ENCODE measurements around the gene TBL3. TPM values are rescaled to one million over a fixed set of nuclear protein-coding genes. Genes with fewer than 3 reads are reported as not detected.
A peak's percentile ranks its signal among the peaks of the same experiment; 100 is the strongest.

The TBL3 gene
- total and polyA plus RNA-seq, 9 of the 15 experiments (the other 6 are each of a cell fraction or from before 2014, with no cell fraction given): 0.97 to 117 (median 24.5) TPM

DNA sequence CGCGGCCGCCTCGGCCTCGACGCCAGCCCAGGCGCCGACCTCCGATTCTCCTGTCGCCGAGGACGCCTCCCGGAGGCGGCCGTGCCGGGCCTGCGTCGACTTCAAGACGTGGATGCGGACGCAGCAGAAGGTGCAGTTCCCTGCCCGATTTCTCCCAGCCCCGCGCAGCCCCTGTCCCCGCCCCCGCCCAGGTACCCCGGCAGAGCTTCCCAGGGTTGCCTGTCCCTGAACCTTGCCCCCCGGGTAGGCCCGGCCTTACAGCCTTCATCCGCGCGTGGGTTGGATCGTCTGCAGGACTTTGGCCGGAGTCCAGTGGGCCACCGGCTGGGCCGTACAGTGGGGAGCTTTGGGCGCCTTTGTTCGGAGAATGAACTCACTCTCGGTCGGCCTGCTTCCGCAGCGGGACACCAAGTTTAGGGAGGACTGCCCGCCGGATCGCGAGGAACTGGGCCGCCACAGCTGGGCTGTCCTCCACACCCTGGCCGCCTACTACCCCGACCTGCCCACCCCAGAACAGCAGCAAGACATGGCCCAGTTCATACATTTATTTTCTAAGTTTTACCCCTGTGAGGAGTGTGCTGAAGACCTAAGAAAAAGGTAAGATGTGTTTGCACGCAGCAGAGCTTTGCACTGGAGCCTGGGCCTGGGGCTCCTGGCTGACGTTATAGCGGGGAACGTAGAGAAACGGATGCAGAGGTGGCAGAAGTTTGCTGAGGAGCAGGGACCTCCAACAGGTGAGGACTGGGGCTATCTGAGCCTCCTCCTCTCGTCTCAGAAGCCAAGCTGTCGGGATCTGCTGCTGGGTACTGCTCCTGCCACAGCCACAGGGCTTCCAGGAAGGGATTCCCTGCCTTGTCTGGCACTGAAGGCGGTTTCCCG, 12.7 kb downstream of the TBL3 start (continued):
- TF ChIP-seq REST (IDR thresholded peaks at IDR 0.05; ENCODE audit: borderline replicate concordance) (no peak), REST (CRISPR knock-in tag; IDR thresholded peaks at IDR 0.05; ENCODE audit: low read depth) (no peak), TCFL5 (CRISPR knock-in tag; conservative IDR thresholded peaks at IDR 0.05) (no peak), TBL1XR1 (IDR thresholded peaks at IDR 0.05; ENCODE audit: low read length in 2 of 2) (no peak), HSF4 (CRISPR knock-in tag; IDR thresholded peaks at IDR 0.05; ENCODE audit: borderline replicate concordance) (no peak), ZNF584 (CRISPR knock-in tag; IDR thresholded peaks at IDR 0.05; ENCODE audit: low read depth) (no peak), XRCC5 (IDR thresholded peaks at IDR 0.05; ENCODE audit: low read depth, low read length) (no peak)
- TF ChIP-seq, protein P1, sequence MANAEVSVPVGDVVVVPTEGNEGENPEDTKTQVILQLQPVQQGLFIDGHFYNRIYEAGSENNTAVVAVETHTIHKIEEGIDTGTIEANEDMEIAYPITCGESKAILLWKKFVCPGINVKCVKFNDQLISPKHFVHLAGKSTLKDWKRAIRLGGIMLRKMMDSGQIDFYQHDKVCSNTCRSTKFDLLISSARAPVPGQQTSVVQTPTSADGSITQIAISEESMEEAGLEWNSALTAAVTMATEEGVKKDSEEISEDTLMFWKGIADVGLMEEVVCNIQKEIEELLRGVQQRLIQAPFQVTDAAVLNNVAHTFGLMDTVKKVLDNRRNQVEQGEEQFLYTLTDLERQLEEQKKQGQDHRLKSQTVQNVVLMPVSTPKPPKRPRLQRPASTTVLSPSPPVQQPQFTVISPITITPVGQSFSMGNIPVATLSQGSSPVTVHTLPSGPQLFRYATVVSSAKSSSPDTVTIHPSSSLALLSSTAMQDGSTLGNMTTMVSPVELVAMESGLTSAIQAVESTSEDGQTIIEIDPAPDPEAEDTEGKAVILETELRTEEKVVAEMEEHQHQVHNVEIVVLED (CRISPR knock-in tag; IDR thresholded peaks at IDR 0.05): no peak
- TF ChIP-seq, protein P2, sequence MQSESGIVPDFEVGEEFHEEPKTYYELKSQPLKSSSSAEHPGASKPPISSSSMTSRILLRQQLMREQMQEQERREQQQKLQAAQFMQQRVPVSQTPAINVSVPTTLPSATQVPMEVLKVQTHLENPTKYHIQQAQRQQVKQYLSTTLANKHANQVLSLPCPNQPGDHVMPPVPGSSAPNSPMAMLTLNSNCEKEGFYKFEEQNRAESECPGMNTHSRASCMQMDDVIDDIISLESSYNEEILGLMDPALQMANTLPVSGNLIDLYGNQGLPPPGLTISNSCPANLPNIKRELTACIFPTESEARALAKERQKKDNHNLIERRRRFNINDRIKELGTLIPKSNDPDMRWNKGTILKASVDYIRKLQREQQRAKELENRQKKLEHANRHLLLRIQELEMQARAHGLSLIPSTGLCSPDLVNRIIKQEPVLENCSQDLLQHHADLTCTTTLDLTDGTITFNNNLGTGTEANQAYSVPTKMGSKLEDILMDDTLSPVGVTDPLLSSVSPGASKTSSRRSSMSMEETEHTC (IDR thresholded peaks at IDR 0.05): peak; percentile 39; the same call in 1 of the 2 replicates
